BJ (cell line): ENCODE measurements around the gene SLC1A4. TPM values are rescaled to one million over a fixed set of nuclear protein-coding genes. Genes with fewer than 3 reads are reported as not detected.

Source experiments
- CTCF ChIA-PET: fragments of 350-600 bp; formaldehyde crosslinking; extraction: SDS; loops from one replicate; lab custom pipeline; 2021; ENCODE audit warnings: antibody characterized with exemption, inconsistent platforms; lab: Yijun Ruan, JAX
- POLR2A ChIA-PET: fragments of 300-600 bp; sonication (Branson Sonifier 250); formaldehyde crosslinking; extraction: SDS; loops from one replicate; lab custom pipeline; 2021; ENCODE audit warnings: antibody characterized with exemption; lab: Charles Lee
- DNase-seq: peaks from one replicate; pipeline ENCODE4 v3.0.0-alpha.2; 2011; ENCODE audit warnings: low read depth
- H3K27me3 ChIP-seq: 2 replicates; pipeline ENCODE4 v1.6.0; 2011; ENCODE audit warnings: low read length; ENCODE audit not compliant: control insufficient read depth, insufficient read depth
- H3K36me3 ChIP-seq: 2 replicates; pipeline ENCODE4 v1.5.1; 2011; ENCODE audit warnings: low read length; ENCODE audit not compliant: control insufficient read depth, insufficient read depth
- H3K4me3 ChIP-seq: 2 replicates; pipeline ENCODE4 v1.5.1; 2011; ENCODE audit warnings: low read depth, mild to moderate bottlenecking, control low read depth, low read length
- CTCF ChIP-seq: IDR thresholded peaks from 2 replicates; pipeline ENCODE4 v1.5.1; 2011; ENCODE audit warnings: low read depth, mild to moderate bottlenecking, control low read depth, inconsistent platforms, low read length, moderate library complexity; ENCODE audit not compliant: insufficient read depth
- polyA plus RNA-seq: library from polyadenylated mRNA; depleted of rRNA; stranded (reverse); fragments of >200 nt; gene quantifications from 2 replicates; pipeline ENCODE4 v1.2.3, GENCODE V29; 2011

The SLC1A4 gene
- polyA plus RNA-seq, 1 experiment: 80.7 TPM

GRCh38 chr2:65046633-65047407 lies 57.6 kb downstream of the SLC1A4 start:
- no peak for TF ChIP-seq CTCF
- Histone ChIP-seq H3K4me3 (no peak overlapping the region), H3K27me3 (peaks cover 4% of the 10 kb centered on the region), H3K36me3 (no peaks in the 10 kb centered on the region)
- CTCF ChIA-PET: interaction anchor here (1.9 to 2.5 kb wide), 2 partner anchors 9 to 128 kb away, joined by 6 to 11 read pairs; partner anchors contain the start of gene CEP68
- POLR2A ChIA-PET: no interaction called here
- DNase-seq: no peak

GRCh38 chr2:65049010-65049639 lies 59.9 kb downstream of the SLC1A4 start:
- POLR2A ChIA-PET: no interaction called here
- CTCF ChIA-PET: interaction anchor here (1.6 to 2.5 kb wide), 2 partner anchors 16 to 131 kb away, joined by 4 to 11 read pairs; no protein-coding TSS in a partner anchor
- no peak for DNase-seq
- no peak overlapping the region for H3K4me3 ChIP-seq
- TF ChIP-seq CTCF: no peak
- no peaks in the 10 kb centered on the region for H3K36me3 ChIP-seq
- H3K27me3 ChIP-seq: peaks cover 4% of the 10 kb centered on the region

- TF ChIP-seq CTCF: no peak
- Histone ChIP-seq H3K27me3 (peaks cover 4% of the 10 kb centered on the region), H3K4me3 (no peak overlapping the region), H3K36me3 (no peaks in the 10 kb centered on the region)
- no peak for DNase-seq
- POLR2A ChIA-PET: no interaction called here
- CTCF ChIA-PET: no interaction called here
These were observed 61.7 kb downstream of the SLC1A4 start for GRCh38 chr2:65050931-65051330.

- Histone ChIP-seq H3K27me3 (no peaks in the 10 kb centered on the region), H3K4me3 (no peak overlapping the region), H3K36me3 (no peaks in the 10 kb centered on the region)
- TF ChIP-seq CTCF: no peak
- ChIA-PET CTCF (interaction anchor here (0.6 to 1.3 kb wide), 3 partner anchors 13 to 520 kb away, joined by 3 to 4 read pairs (median 4); no protein-coding TSS in a partner anchor), POLR2A (no interaction called here)
- DNase-seq: no peak
These were observed 64.0 kb downstream of the SLC1A4 start for GRCh38 chr2:65053199-65053598.
